Sigmoid colon (tissue), 4 donors: ENCODE results near the gene C1orf21.

Source experiments
- EP300 ChIP-seq, 4 donors: sonication (generic); formaldehyde crosslinking; IDR thresholded peaks; one replicate each; pipeline ENCODE4 v1.6.1; 2017; ENCODE audit warnings: antibody characterized with exemption in 4 of 4
- POLR2A ChIP-seq, 2 donors: fragments of 450-650 bp; IDR thresholded peaks; one replicate each; pipeline ENCODE4 v1.6.1; 2016; ENCODE audit warnings: antibody characterized with exemption in 2 of 2, mild to moderate bottlenecking in 2 of 2, moderate library complexity in 2 of 2
- TF ChIP-seq, protein P1 (sequence below), 4 experiments: fragments of 450-650 bp in 3 of 4; fragments of 200-600 bp in 1 of 4; IDR thresholded peaks; one replicate each; pipeline ENCODE4 v1.5.1; 2016 to 2019; ENCODE audit warnings: antibody characterized with exemption in 4 of 4, mild to moderate bottlenecking in 3 of 4, moderate library complexity in 2 of 4

DNA sequence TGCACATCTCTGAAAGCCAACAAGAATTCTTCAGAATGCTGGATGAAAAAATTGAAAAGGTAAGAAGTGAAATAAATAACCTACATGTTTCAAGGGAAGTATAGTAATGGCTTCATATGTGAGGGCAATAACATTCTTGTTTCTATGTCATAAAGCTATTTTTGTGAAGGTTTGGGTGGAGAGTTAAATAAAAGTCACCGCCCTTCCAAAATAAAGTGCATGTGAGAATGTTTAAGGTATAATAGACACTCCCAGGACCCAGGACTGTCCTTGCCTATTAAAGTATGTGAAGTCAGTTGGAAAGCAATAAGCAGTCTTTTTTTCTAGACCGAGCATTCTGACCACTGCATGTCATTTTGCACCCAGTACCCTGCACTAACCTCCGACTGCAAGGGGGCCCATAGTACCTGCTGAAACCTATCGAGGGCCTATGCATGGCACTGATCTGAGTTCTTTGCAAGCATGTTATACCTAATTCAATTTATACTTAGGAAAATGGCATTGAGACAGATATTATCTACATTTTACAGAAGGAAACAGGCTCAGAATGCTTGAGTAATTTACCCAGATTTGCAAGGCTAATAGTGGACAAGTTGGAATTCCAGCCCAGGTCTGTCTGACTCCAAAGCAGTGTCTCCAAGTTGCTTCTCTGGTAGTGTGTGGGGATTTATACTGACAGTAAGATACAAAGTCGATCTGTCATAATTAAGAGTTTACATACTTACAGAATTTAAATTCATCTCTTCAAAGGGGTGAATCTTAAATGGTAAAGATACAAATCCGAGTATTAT is 211.8 kb downstream of the C1orf21 start:
- TF ChIP-seq POLR2A (IDR thresholded peaks at IDR 0.05) (no peak), EP300 (IDR thresholded peaks at IDR 0.05) (no peak)
- TF ChIP-seq, protein P1, sequence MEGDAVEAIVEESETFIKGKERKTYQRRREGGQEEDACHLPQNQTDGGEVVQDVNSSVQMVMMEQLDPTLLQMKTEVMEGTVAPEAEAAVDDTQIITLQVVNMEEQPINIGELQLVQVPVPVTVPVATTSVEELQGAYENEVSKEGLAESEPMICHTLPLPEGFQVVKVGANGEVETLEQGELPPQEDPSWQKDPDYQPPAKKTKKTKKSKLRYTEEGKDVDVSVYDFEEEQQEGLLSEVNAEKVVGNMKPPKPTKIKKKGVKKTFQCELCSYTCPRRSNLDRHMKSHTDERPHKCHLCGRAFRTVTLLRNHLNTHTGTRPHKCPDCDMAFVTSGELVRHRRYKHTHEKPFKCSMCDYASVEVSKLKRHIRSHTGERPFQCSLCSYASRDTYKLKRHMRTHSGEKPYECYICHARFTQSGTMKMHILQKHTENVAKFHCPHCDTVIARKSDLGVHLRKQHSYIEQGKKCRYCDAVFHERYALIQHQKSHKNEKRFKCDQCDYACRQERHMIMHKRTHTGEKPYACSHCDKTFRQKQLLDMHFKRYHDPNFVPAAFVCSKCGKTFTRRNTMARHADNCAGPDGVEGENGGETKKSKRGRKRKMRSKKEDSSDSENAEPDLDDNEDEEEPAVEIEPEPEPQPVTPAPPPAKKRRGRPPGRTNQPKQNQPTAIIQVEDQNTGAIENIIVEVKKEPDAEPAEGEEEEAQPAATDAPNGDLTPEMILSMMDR (IDR thresholded peaks at IDR 0.05), result no peak
